B cell (primary cell): ENCODE measurements around the gene GRID2.

Source experiments
- EZH2 ChIP-seq: IDR thresholded peaks from 2 replicates; pipeline ENCODE4 v1.6.1; 2012; ENCODE audit warnings: borderline replicate concordance, low read depth, mild to moderate bottlenecking, moderate library complexity, low read length; ENCODE audit not compliant: insufficient read depth, poor library complexity, severe bottlenecking
- TF ChIP-seq, protein P1 (sequence below): fragments of 200-600 bp; IDR thresholded peaks from one replicate; pipeline ENCODE4 v1.8.0; 2022; ENCODE audit warnings: antibody characterized with exemption, mild to moderate bottlenecking

DNA sequence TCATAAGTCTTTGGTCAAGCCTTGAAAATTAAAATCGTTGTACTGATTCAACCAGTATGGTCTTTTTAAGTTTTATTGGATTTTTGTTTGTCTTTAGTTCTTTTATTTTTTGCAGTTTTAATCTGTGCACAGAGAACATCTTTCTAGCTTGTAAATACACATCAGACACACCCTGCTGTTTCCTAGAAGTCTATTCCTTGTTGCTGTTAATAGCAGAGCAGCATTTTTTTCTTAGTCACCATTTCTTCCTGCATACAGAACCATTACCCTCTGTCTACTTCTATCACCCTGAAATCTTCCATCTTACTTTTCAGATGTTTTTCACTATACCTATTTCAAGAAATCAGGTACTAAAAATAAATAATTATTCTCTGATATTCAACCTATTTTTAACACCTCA lies 375.4 kb downstream of the GRID2 start:
- TF ChIP-seq, protein P1, sequence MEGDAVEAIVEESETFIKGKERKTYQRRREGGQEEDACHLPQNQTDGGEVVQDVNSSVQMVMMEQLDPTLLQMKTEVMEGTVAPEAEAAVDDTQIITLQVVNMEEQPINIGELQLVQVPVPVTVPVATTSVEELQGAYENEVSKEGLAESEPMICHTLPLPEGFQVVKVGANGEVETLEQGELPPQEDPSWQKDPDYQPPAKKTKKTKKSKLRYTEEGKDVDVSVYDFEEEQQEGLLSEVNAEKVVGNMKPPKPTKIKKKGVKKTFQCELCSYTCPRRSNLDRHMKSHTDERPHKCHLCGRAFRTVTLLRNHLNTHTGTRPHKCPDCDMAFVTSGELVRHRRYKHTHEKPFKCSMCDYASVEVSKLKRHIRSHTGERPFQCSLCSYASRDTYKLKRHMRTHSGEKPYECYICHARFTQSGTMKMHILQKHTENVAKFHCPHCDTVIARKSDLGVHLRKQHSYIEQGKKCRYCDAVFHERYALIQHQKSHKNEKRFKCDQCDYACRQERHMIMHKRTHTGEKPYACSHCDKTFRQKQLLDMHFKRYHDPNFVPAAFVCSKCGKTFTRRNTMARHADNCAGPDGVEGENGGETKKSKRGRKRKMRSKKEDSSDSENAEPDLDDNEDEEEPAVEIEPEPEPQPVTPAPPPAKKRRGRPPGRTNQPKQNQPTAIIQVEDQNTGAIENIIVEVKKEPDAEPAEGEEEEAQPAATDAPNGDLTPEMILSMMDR, result no peak
- no peak for TF ChIP-seq EZH2
